Measurements from ENCODE around the gene ADORA2B.

The ADORA2B gene

GRCh38 chr17:15920758-15921239 lies 24.1 kb upstream of the ADORA2B start:
- peak; percentile 91 for DNase-seq (ENCODE audit: low read depth)
- in situ Hi-C loops (cut with HindIII; ENCODE audit: low sequenced_read_pairs): no loop called here
- no peak overlapping the region for H3K4me3 ChIP-seq (ENCODE audit: low read depth, low read length)
- TF ChIP-seq, protein P1, sequence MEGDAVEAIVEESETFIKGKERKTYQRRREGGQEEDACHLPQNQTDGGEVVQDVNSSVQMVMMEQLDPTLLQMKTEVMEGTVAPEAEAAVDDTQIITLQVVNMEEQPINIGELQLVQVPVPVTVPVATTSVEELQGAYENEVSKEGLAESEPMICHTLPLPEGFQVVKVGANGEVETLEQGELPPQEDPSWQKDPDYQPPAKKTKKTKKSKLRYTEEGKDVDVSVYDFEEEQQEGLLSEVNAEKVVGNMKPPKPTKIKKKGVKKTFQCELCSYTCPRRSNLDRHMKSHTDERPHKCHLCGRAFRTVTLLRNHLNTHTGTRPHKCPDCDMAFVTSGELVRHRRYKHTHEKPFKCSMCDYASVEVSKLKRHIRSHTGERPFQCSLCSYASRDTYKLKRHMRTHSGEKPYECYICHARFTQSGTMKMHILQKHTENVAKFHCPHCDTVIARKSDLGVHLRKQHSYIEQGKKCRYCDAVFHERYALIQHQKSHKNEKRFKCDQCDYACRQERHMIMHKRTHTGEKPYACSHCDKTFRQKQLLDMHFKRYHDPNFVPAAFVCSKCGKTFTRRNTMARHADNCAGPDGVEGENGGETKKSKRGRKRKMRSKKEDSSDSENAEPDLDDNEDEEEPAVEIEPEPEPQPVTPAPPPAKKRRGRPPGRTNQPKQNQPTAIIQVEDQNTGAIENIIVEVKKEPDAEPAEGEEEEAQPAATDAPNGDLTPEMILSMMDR (IDR thresholded peaks at IDR 0.05; ENCODE audit: low read depth, low read length, missing control alignments): no peak

- H3K4me3 ChIP-seq (ENCODE audit: low read depth, low read length): no peak overlapping the region
- TF ChIP-seq, protein P1 (IDR thresholded peaks at IDR 0.05; ENCODE audit: low read depth, low read length, missing control alignments): no peak
- no peak for DNase-seq (ENCODE audit: low read depth)
- in situ Hi-C loops (cut with HindIII; ENCODE audit: low sequenced_read_pairs): no loop called here
Measured at GRCh38 chr17:15921640-15922039, 23.3 kb upstream of the ADORA2B start.

GRCh38 chr17:15922586-15922985 lies 22.3 kb upstream of the ADORA2B start:
- no peak overlapping the region for H3K4me3 ChIP-seq (ENCODE audit: low read depth, low read length)
- DNase-seq (ENCODE audit: low read depth): no peak
- TF ChIP-seq, protein P1 (IDR thresholded peaks at IDR 0.05; ENCODE audit: low read depth, low read length, missing control alignments): no peak
- in situ Hi-C loops (cut with HindIII; ENCODE audit: low sequenced_read_pairs): no loop called here

- in situ Hi-C loops (cut with HindIII; ENCODE audit: low sequenced_read_pairs): no loop called here
- TF ChIP-seq, protein P1 (IDR thresholded peaks at IDR 0.05; ENCODE audit: low read depth, low read length, missing control alignments): no peak
- no peak for DNase-seq (ENCODE audit: low read depth)
- H3K4me3 ChIP-seq (ENCODE audit: low read depth, low read length): no peak overlapping the region
Measured at GRCh38 chr17:15926039-15926740, 18.7 kb upstream of the ADORA2B start.

- TF ChIP-seq, protein P1 (IDR thresholded peaks at IDR 0.05; ENCODE audit: low read depth, low read length, missing control alignments): no peak
- in situ Hi-C loops (cut with HindIII; ENCODE audit: low sequenced_read_pairs): no loop called here
- DNase-seq (ENCODE audit: low read depth): no peak
- H3K4me3 ChIP-seq (ENCODE audit: low read depth, low read length): no peak overlapping the region
Measured at GRCh38 chr17:15928286-15928785, 16.6 kb upstream of the ADORA2B start.

GRCh38 chr17:15929941-15930340 lies 15.0 kb upstream of the ADORA2B start:
- DNase-seq (ENCODE audit: low read depth): no peak
- H3K4me3 ChIP-seq (ENCODE audit: low read depth, low read length): no peak overlapping the region
- in situ Hi-C loops (cut with HindIII; ENCODE audit: low sequenced_read_pairs): no loop called here
- TF ChIP-seq, protein P1 (IDR thresholded peaks at IDR 0.05; ENCODE audit: low read depth, low read length, missing control alignments): no peak

All from astrocyte of the cerebellum (primary cell).